ENCODE measurements around the gene ELOVL1.

DNA sequence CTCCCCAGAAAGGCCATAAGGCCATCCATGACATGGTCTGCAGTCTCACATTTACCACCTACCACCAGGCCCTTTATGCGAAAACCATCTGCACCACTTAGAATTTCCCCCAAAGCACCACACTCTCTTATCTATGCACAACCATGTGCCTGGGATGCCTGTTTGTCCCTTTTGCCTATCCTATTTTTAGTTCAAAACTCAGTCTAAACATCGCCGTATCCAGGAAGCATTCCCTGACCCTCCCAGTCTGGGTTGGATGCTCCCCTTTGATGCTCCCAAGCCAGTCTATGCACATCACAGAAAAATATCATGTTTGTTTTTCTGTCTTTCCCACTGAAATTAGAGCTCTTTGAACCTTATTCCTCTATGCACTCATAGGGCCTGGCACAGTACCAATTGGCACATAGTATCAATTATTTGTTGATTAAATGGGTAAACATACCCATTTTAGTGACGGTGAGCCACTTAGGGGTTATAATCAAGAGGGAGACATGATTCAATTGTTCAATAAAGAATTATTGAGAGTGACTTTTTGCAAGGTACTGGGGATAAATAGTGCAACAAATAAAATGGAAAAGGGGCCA is 23.5 kb downstream of the ELOVL1 start:
- TF ChIP-seq, protein P1, sequence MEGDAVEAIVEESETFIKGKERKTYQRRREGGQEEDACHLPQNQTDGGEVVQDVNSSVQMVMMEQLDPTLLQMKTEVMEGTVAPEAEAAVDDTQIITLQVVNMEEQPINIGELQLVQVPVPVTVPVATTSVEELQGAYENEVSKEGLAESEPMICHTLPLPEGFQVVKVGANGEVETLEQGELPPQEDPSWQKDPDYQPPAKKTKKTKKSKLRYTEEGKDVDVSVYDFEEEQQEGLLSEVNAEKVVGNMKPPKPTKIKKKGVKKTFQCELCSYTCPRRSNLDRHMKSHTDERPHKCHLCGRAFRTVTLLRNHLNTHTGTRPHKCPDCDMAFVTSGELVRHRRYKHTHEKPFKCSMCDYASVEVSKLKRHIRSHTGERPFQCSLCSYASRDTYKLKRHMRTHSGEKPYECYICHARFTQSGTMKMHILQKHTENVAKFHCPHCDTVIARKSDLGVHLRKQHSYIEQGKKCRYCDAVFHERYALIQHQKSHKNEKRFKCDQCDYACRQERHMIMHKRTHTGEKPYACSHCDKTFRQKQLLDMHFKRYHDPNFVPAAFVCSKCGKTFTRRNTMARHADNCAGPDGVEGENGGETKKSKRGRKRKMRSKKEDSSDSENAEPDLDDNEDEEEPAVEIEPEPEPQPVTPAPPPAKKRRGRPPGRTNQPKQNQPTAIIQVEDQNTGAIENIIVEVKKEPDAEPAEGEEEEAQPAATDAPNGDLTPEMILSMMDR (IDR thresholded peaks at IDR 0.05): no peak
- TF ChIP-seq POLR2A (IDR thresholded peaks at IDR 0.05): no peak
